ENCODE data around the gene LRCH2. TPM values are rescaled to one million over a fixed set of nuclear protein-coding genes. Genes with fewer than 3 reads are reported as not detected.

LRCH2 gene
- total RNA-seq, 1 experiment from 2014 or later = 6.6 TPM

DNA sequence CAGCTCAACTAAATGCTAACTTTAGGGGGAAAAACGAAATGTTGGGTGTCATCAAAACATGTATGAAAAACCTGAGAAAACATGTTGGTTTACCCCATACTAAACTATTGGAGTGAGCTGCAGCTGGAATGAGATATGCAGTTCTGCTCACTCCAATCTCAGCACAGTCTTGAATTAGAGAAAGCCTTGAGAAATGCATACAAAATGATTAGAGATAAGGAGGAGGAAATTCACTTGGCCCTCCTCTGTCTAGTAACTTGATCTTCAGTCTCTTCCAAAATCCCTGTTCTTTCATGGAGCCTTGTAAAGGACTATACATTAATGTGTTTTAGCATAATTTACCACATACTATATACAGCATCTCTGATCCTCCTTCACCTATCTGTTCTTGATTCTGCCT, 3.2 kb upstream of the LRCH2 start:
- no peaks in the 10 kb centered on the region for H3K4me1 ChIP-seq (ENCODE audit: insufficient read depth, low read length)
- WGBS (ENCODE audit: extremely low coverage, insufficient read length, low lambda C conversion rate) = no CpG with 5 or more reads among the region's 1 CpG
- no peak overlapping the region for H4K91ac ChIP-seq (ENCODE audit: insufficient read length, low read depth, low read length)

More for the DNA sequence above, 3.2 kb upstream of the LRCH2 start:
- Histone ChIP-seq H3T11ph (ENCODE audit: low read length) (no peak overlapping the region), H3K4ac (ENCODE audit: low read depth, low read length) (no peak overlapping the region), H3K9me3 (ENCODE audit: control insufficient read depth, low read depth, low read length) (no peaks in the 10 kb centered on the region), H3K23me2 (ENCODE audit: insufficient read length, low read depth, low read length, poor library complexity, severe bottlenecking) (peaks cover 5% of the 10 kb centered on the region), H2BK5ac (ENCODE audit: insufficient read length, low read length) (no peak overlapping the region), H3K27me3 (ENCODE audit: insufficient read depth, low read length) (no peaks in the 10 kb centered on the region; the same call in 1 of the 2 replicates), H3K56ac (ENCODE audit: insufficient read length, low read depth, low read length) (no peak overlapping the region), H4K5ac (ENCODE audit: insufficient read length, low read depth, low read length) (no peak overlapping the region), H3K79me2 (ENCODE audit: insufficient read depth, low read length) (no peaks in the 10 kb centered on the region), H3K4me2 (ENCODE audit: insufficient read depth, insufficient read length, low read length) (no peak overlapping the region), H3K18ac (ENCODE audit: insufficient read length, low read depth, low read length) (no peak overlapping the region), H2BK15ac (ENCODE audit: low read depth, low read length) (no peak overlapping the region), H3K27ac (ENCODE audit: insufficient read length, low read depth, low read length) (no peak overlapping the region), H3K79me1 (ENCODE audit: insufficient read depth, low read depth, low read length, poor library complexity, severe bottlenecking) (no peaks in the 10 kb centered on the region), H2BK120ac (ENCODE audit: low read depth, low read length, poor library complexity, severe bottlenecking) (no peak overlapping the region), H2AK5ac (ENCODE audit: insufficient read length, low read length) (no peak overlapping the region), H2AFZ (ENCODE audit: low read length) (no peak overlapping the region), H2BK12ac (ENCODE audit: insufficient read length, low read depth, low read length) (no peak overlapping the region), H3K23ac (ENCODE audit: insufficient read length, low read depth, low read length) (no peak overlapping the region), H3K9ac (ENCODE audit: extremely low read depth, insufficient read length, low read length) (no peak overlapping the region), H2BK20ac (ENCODE audit: low read depth, low read length, poor library complexity, severe bottlenecking) (no peak overlapping the region), H4K20me1 (ENCODE audit: control insufficient read depth, insufficient read depth, insufficient read length) (no peaks in the 10 kb centered on the region), H4K8ac (replicated peaks; ENCODE audit: insufficient read length, low read depth, low read length) (no peak overlapping the region), H3K14ac (ENCODE audit: insufficient read depth, low read length) (no peak overlapping the region)
- TF ChIP-seq, protein P1, sequence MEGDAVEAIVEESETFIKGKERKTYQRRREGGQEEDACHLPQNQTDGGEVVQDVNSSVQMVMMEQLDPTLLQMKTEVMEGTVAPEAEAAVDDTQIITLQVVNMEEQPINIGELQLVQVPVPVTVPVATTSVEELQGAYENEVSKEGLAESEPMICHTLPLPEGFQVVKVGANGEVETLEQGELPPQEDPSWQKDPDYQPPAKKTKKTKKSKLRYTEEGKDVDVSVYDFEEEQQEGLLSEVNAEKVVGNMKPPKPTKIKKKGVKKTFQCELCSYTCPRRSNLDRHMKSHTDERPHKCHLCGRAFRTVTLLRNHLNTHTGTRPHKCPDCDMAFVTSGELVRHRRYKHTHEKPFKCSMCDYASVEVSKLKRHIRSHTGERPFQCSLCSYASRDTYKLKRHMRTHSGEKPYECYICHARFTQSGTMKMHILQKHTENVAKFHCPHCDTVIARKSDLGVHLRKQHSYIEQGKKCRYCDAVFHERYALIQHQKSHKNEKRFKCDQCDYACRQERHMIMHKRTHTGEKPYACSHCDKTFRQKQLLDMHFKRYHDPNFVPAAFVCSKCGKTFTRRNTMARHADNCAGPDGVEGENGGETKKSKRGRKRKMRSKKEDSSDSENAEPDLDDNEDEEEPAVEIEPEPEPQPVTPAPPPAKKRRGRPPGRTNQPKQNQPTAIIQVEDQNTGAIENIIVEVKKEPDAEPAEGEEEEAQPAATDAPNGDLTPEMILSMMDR (conservative IDR thresholded peaks at IDR 0.05) = no peak
- Mint-ChIP-seq H3K36me3 (ENCODE audit: insufficient read depth in 1 of 3, low read depth in 3 of 3) (no peaks in the 10 kb centered on the region; a peak in 1 of 7 replicates), H3K4me1 (peaks cover 19 to 27% of the 10 kb centered on the region in 2 experiments), H3K27me3 (ENCODE audit: low read depth) (peaks cover 41% of the 10 kb centered on the region), H3K27ac (no peak overlapping the region), H3K9me3 (peaks cover 2 to 3% of the 10 kb centered on the region in 2 experiments; a peak in 2 of 5 replicates), H3K4me3 (no peak overlapping the region)
- no peak for DNase-seq

Measured in H9 (cell line).